Trophoblast cell (in vitro differentiated cells and primary cell): ENCODE results near the gene SRPRA.
A peak's percentile ranks its signal among the peaks of the same experiment; 100 is the strongest.

Experiments used
- DNase-seq, 2 donors: peaks; one replicate each; pipeline ENCODE4 v3.0.0-alpha.2; 2016
- H2AFZ ChIP-seq: 2 replicates; pipeline ENCODE4 v1.6.1; 2013; ENCODE audit warnings: low read length, moderate library complexity, mild to moderate bottlenecking; ENCODE audit not compliant: insufficient read depth, poor library complexity
- H2AK5ac ChIP-seq: 2 replicates; pipeline ENCODE4 v1.6.1; 2013; ENCODE audit warnings: mild to moderate bottlenecking, low read length
- H2BK120ac ChIP-seq: 2 replicates; pipeline ENCODE4 v1.6.1; 2013; ENCODE audit warnings: low read length, mild to moderate bottlenecking, moderate library complexity; ENCODE audit not compliant: insufficient read depth, poor library complexity
- H2BK12ac ChIP-seq: 2 replicates; pipeline ENCODE4 v1.6.1; 2013; ENCODE audit warnings: mild to moderate bottlenecking, low read length, moderate library complexity
- H2BK5ac ChIP-seq: 2 replicates; pipeline ENCODE4 v1.6.1; 2013; ENCODE audit warnings: low read length, low read depth, moderate library complexity, mild to moderate bottlenecking; ENCODE audit not compliant: poor library complexity
- H3K14ac ChIP-seq: 2 replicates; pipeline ENCODE4 v1.6.1; 2013; ENCODE audit warnings: mild to moderate bottlenecking, low read length
- H3K18ac ChIP-seq: 2 replicates; pipeline ENCODE4 v1.6.1; 2013; ENCODE audit warnings: mild to moderate bottlenecking, low read length
- H3K23ac ChIP-seq: 2 replicates; pipeline ENCODE4 v1.6.1; 2013; ENCODE audit warnings: low read length
- H3K27ac ChIP-seq: 2 replicates; pipeline ENCODE4 v1.5.1; 2013; ENCODE audit warnings: low read depth, mild to moderate bottlenecking, inconsistent platforms, low read length, moderate library complexity
- H3K27me3 ChIP-seq: 2 replicates; pipeline ENCODE4 v1.6.1; 2013; ENCODE audit warnings: inconsistent platforms, mild to moderate bottlenecking, low read length, moderate library complexity; ENCODE audit not compliant: insufficient read depth
- H3K36me3 ChIP-seq, 2 experiments: 1 replicate in 1 of 2; 2 replicates in 1 of 2; pipeline ENCODE4 v1.6.1; 2013; ENCODE audit warnings: low read length in 2 of 2, mild to moderate bottlenecking in 2 of 2, moderate library complexity in 1 of 2; ENCODE audit not compliant: insufficient read depth in 2 of 2, control insufficient read depth in 1 of 2
- H3K4ac ChIP-seq: 2 replicates; pipeline ENCODE4 v1.6.1; 2013; ENCODE audit warnings: low read depth, mild to moderate bottlenecking, low read length, moderate library complexity
- H3K4me1 ChIP-seq, 2 experiments: 1 replicate in 1 of 2; 2 replicates in 1 of 2; pipeline ENCODE4 v1.6.1; 2013; ENCODE audit warnings: low read length in 2 of 2, mild to moderate bottlenecking in 2 of 2, moderate library complexity in 1 of 2; ENCODE audit not compliant: insufficient read depth in 2 of 2, control insufficient read depth in 1 of 2
- H3K4me2 ChIP-seq: 2 replicates; pipeline ENCODE4 v1.6.1; 2013; ENCODE audit warnings: inconsistent platforms, mild to moderate bottlenecking, low read length, moderate library complexity
- H3K4me3 ChIP-seq: 2 replicates; pipeline ENCODE4 v1.5.1; 2013; ENCODE audit warnings: mild to moderate bottlenecking, low read depth, low read length, inconsistent platforms
- H3K79me1 ChIP-seq: one replicate; pipeline ENCODE4 v1.6.1; 2013; ENCODE audit warnings: low read length
- H3K79me2 ChIP-seq: 2 replicates; pipeline ENCODE4 v1.6.1; 2013; ENCODE audit warnings: low read length, mild to moderate bottlenecking; ENCODE audit not compliant: control insufficient read depth, insufficient read depth, poor library complexity
- H3K9ac ChIP-seq: 2 replicates; pipeline ENCODE4 v1.6.1; 2013; ENCODE audit warnings: mild to moderate bottlenecking, low read length
- H3K9me3 ChIP-seq: 2 replicates; pipeline ENCODE4 v1.6.1; 2013; ENCODE audit warnings: low read depth, mild to moderate bottlenecking, control low read depth, inconsistent platforms, low read length; ENCODE audit not compliant: insufficient read depth
- H4K12ac ChIP-seq: 2 replicates; pipeline ENCODE4 v1.6.1; 2013; ENCODE audit warnings: low read depth, mild to moderate bottlenecking, low read length, moderate library complexity
- H4K8ac ChIP-seq: 2 replicates; pipeline ENCODE4 v1.6.1; 2013; ENCODE audit warnings: low read depth, mild to moderate bottlenecking, low read length, moderate library complexity
- H4K91ac ChIP-seq: one replicate; pipeline ENCODE4 v1.6.1; 2013; ENCODE audit warnings: low read depth, mild to moderate bottlenecking, low read length, moderate library complexity
- WGBS: extraction: QIAGEN DNeasy Blood & Tissue Kit; methylation state at CpG from one replicate; pipeline ENCODE4 v1.1.7; 2013; ENCODE audit warnings: missing lambda C conversion rate; ENCODE audit not compliant: insufficient read length, insufficient coverage; ENCODE audit errors: extremely low coverage; 5-methylcytosine and 5-hydroxymethylcytosine counted together

SRPRA gene

GRCh38 chr11:126232683-126233082, 36.0 kb downstream of the SRPRA start:
- Histone ChIP-seq H4K12ac (no peak overlapping the region), H3K36me3 (peaks cover 5% of the 10 kb centered on the region in 2 experiments), H2AFZ (no peak overlapping the region), H3K4me1 (no peaks in the 10 kb centered on the region), H3K4me3 (no peak overlapping the region), H2BK120ac (no peak overlapping the region), H2BK5ac (no peak overlapping the region), H3K4ac (no peak overlapping the region), H3K18ac (no peak overlapping the region), H2AK5ac (no peak overlapping the region), H3K79me1 (no peaks in the 10 kb centered on the region), H3K27ac (no peak overlapping the region), H3K4me2 (no peak overlapping the region), H3K9me3 (no peaks in the 10 kb centered on the region), H4K8ac (no peak overlapping the region), H2BK12ac (no peak overlapping the region), H3K79me2 (no peaks in the 10 kb centered on the region), H3K27me3 (no peaks in the 10 kb centered on the region), H3K23ac (no peak overlapping the region), H3K9ac (no peak overlapping the region), H4K91ac (no peak overlapping the region), H3K14ac (no peak overlapping the region)
- no CpG with 5 or more reads among the region's 3 CpGs for WGBS
- DNase-seq: no peak

DNA sequence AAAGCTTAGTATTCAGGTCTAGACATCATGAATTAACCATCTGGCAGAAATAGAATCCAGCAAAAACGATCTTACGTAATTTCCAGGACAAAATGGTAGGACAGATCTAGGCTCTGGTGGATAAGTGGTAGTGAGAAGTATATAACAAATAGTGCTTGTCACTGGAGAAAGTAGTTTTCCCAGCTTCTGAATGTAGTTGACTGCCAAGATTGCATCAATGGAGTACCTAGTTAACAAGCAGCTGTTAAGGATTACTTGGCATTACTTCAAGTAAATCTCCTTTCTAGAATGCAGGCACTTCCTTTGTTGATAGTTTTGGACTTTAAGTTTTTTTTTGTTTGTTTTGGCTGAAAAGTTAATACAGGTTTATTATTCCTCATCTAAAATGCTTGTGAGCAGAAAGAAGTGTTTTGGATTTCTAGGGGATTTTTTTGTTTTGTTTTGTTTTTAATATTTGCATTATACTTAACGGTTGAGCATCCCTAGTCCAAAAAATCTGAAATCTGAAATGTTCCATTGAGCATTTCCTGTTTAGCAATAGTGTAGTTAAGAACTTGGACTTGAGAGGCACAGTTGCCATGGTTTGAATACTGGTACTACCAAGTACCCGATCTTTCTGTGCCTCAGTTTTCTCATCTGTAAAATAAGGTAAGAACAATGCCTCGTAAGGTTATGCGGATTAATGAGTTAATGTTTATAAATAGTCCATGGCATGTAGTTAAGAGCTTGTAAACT, 36.8 kb downstream of the SRPRA start:
- no peaks in the 10 kb centered on the region for H3K79me1 ChIP-seq
- H3K27me3 ChIP-seq: no peaks in the 10 kb centered on the region
- H3K4me2 ChIP-seq: no peak overlapping the region
- no peak overlapping the region for H2BK120ac ChIP-seq
- H2BK5ac ChIP-seq: no peak overlapping the region
- no peak overlapping the region for H2BK12ac ChIP-seq
- no peak overlapping the region for H3K4me3 ChIP-seq
- H3K27ac ChIP-seq: no peak overlapping the region
- no peak overlapping the region for H3K4ac ChIP-seq
- H3K79me2 ChIP-seq: no peaks in the 10 kb centered on the region
- no peak overlapping the region for H2AFZ ChIP-seq
- H3K9me3 ChIP-seq: no peaks in the 10 kb centered on the region
- no peak overlapping the region for H4K12ac ChIP-seq
- no peak overlapping the region for H4K91ac ChIP-seq
- no peaks in the 10 kb centered on the region for H3K4me1 ChIP-seq
- no peak overlapping the region for H3K23ac ChIP-seq
- no CpG with 5 or more reads among the region's 6 CpGs for WGBS
- no peak overlapping the region for H3K18ac ChIP-seq
- H2AK5ac ChIP-seq: no peak overlapping the region
- H3K9ac ChIP-seq: no peak overlapping the region
- peaks cover 5 to 8% of the 10 kb centered on the region in 2 experiments for H3K36me3 ChIP-seq
- no peak overlapping the region for H4K8ac ChIP-seq
- DNase-seq: no peak
- H3K14ac ChIP-seq: no peak overlapping the region

DNA sequence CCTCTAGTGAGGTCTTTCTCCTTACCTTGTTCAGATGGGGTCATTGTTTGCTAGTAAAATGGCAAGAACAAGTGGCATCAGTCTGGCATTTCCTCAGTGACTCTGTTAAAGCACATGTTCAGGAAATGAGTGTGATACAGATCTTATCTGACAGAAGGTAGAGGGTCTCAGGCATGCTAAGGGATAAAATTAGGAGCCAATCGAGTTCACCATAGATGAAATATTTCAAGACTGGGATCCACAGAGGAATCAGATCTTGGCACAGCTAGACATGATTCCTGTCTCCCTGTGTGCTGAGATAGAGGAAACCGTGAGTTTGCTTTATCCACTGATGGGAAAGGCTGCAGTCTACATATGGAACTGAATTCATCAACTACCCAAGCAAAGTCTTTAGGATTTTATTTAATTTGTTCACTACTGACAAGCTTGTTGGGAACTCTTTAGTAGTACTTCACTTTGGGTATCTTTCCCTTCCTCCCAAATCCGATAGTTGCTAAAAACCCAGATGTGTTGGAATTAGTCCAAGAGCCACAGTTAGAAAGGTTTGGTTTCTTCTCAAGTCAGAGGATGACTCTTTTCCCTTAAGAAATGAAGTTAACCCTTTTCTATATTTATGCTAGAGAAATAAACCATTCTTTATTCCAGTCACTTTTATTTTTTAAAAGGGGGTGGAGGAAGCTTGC, 38.7 kb downstream of the SRPRA start:
- Histone ChIP-seq H2AFZ (no peak overlapping the region), H2BK12ac (no peak overlapping the region), H3K18ac (no peak overlapping the region), H2BK120ac (no peak overlapping the region), H3K79me2 (no peaks in the 10 kb centered on the region), H3K9ac (no peak overlapping the region), H3K27me3 (no peaks in the 10 kb centered on the region), H3K4me1 (no peaks in the 10 kb centered on the region), H3K4ac (no peak overlapping the region), H3K79me1 (no peaks in the 10 kb centered on the region), H3K23ac (no peak overlapping the region), H2AK5ac (no peak overlapping the region), H3K9me3 (no peaks in the 10 kb centered on the region), H3K4me2 (no peak overlapping the region), H4K91ac (no peak overlapping the region), H3K27ac (no peak overlapping the region), H4K8ac (no peak overlapping the region), H2BK5ac (no peak overlapping the region), H4K12ac (no peak overlapping the region), H3K36me3 (peaks cover 2 to 8% of the 10 kb centered on the region in 2 experiments), H3K14ac (no peak overlapping the region), H3K4me3 (no peak overlapping the region)
- no CpG with 5 or more reads among the region's 3 CpGs for WGBS
- DNase-seq: no peak

GRCh38 chr11:126226334-126227084, 42.2 kb downstream of the SRPRA start:
- Histone ChIP-seq H3K4me1 (no peaks in the 10 kb centered on the region), H4K12ac (no peak overlapping the region), H3K18ac (no peak overlapping the region), H2AK5ac (no peak overlapping the region), H3K27ac (no peak overlapping the region), H2BK5ac (no peak overlapping the region), H3K9me3 (no peaks in the 10 kb centered on the region), H3K36me3 (peaks cover 2 to 8% of the 10 kb centered on the region in 2 experiments), H3K4me2 (no peak overlapping the region), H3K27me3 (no peaks in the 10 kb centered on the region), H2BK12ac (no peak overlapping the region), H4K91ac (no peak overlapping the region), H3K4me3 (no peak overlapping the region), H4K8ac (no peak overlapping the region), H3K79me2 (no peaks in the 10 kb centered on the region), H3K79me1 (no peaks in the 10 kb centered on the region), H3K4ac (peak overlapping the region; percentile 46), H3K23ac (no peak overlapping the region), H2BK120ac (no peak overlapping the region), H3K14ac (no peak overlapping the region), H2AFZ (no peak overlapping the region), H3K9ac (no peak overlapping the region)
- no CpG with 5 or more reads among the region's 15 CpGs for WGBS
- peak in 1 of 2 donors; percentile 9 for DNase-seq
